Mesenchymal stem cell (in vitro differentiated cells and primary cell): ENCODE data around the gene CHORDC1.

Experiments
- DNase-seq: peaks from one replicate; pipeline ENCODE4 v3.0.0-alpha.2; 2013
- H2AFZ ChIP-seq: one replicate; pipeline ENCODE4 v1.6.1; 2013; ENCODE audit warnings: low read depth, mild to moderate bottlenecking, control low read depth, inconsistent platforms, low read length, moderate library complexity
- H2AK5ac ChIP-seq: 2 replicates; pipeline ENCODE4 v1.6.1; 2013; ENCODE audit warnings: low read length, moderate library complexity, mild to moderate bottlenecking, inconsistent platforms; ENCODE audit not compliant: severe bottlenecking
- H2BK120ac ChIP-seq: one replicate; pipeline ENCODE4 v1.6.1; 2013; ENCODE audit warnings: low read depth, mild to moderate bottlenecking, inconsistent platforms, low read length, moderate library complexity
- H2BK12ac ChIP-seq, 2 experiments: one replicate each; pipeline ENCODE4 v1.6.1; 2013; ENCODE audit warnings: inconsistent platforms in 2 of 2, low read length in 2 of 2, mild to moderate bottlenecking in 2 of 2, moderate library complexity in 2 of 2, control low read depth in 1 of 2
- H2BK15ac ChIP-seq: one replicate; pipeline ENCODE4 v1.6.1; 2013; ENCODE audit warnings: mild to moderate bottlenecking, low read depth, inconsistent platforms; ENCODE audit not compliant: poor library complexity, severe bottlenecking
- H2BK5ac ChIP-seq: 2 replicates; pipeline ENCODE4 v1.6.1; 2013; ENCODE audit warnings: low read depth, mild to moderate bottlenecking, low read length, control low read depth, inconsistent platforms; ENCODE audit not compliant: poor library complexity, severe bottlenecking
- H3K14ac ChIP-seq, 2 experiments: one replicate each; pipeline ENCODE4 v1.6.1; 2013; ENCODE audit warnings: inconsistent platforms in 2 of 2, low read length in 2 of 2, control low read depth in 1 of 2, mild to moderate bottlenecking in 1 of 2, moderate library complexity in 1 of 2
- H3K18ac ChIP-seq, 2 experiments: one replicate each; pipeline ENCODE4 v1.6.1; 2013; ENCODE audit warnings: inconsistent platforms in 2 of 2, low read length in 2 of 2, control low read depth in 1 of 2, low read depth in 1 of 2, mild to moderate bottlenecking in 1 of 2
- H3K23ac ChIP-seq, 2 experiments: one replicate each; pipeline ENCODE4 v1.6.1; 2013; ENCODE audit warnings: inconsistent platforms in 2 of 2, low read length in 2 of 2, mild to moderate bottlenecking in 2 of 2, moderate library complexity in 2 of 2, control low read depth in 1 of 2
- H3K27ac ChIP-seq: 2 replicates; pipeline ENCODE4 v1.5.1; 2013; ENCODE audit warnings: mild to moderate bottlenecking, moderate library complexity, low read length, control low read depth, inconsistent platforms; ENCODE audit not compliant: poor library complexity, severe bottlenecking
- H3K27me3 ChIP-seq, 2 experiments: 2 replicates each; pipeline versions ENCODE4 v1.6.1 to v1.7.0; 2013; ENCODE audit warnings: low read length in 2 of 2, mild to moderate bottlenecking in 2 of 2, moderate library complexity in 2 of 2, control low read depth in 1 of 2, inconsistent platforms in 1 of 2; ENCODE audit not compliant: control insufficient read depth in 1 of 2, insufficient read depth in 1 of 2
- H3K36me3 ChIP-seq, 2 experiments: 2 replicates each; pipeline versions ENCODE4 v1.6.1 to v1.7.0; 2013; ENCODE audit warnings: low read length in 2 of 2, control low read depth in 1 of 2, inconsistent platforms in 1 of 2, low read depth in 1 of 2, mild to moderate bottlenecking in 1 of 2; ENCODE audit not compliant: insufficient read depth in 2 of 2, control insufficient read depth in 1 of 2
- H3K4ac ChIP-seq, 2 experiments: one replicate each; pipeline ENCODE4 v1.6.1; 2013; ENCODE audit warnings: inconsistent platforms in 2 of 2, low read length in 2 of 2, mild to moderate bottlenecking in 2 of 2, moderate library complexity in 2 of 2, control low read depth in 1 of 2, low read depth in 1 of 2
- H3K4me1 ChIP-seq: 2 replicates; pipeline ENCODE4 v1.6.1; 2013; ENCODE audit warnings: low read depth, low read length, control low read depth; ENCODE audit not compliant: control insufficient read depth, insufficient read depth
- H3K4me2 ChIP-seq: 2 replicates; pipeline ENCODE4 v1.6.1; 2013; ENCODE audit warnings: low read length, mild to moderate bottlenecking, inconsistent platforms; ENCODE audit not compliant: poor library complexity, severe bottlenecking
- H3K4me3 ChIP-seq, 2 experiments: 2 replicates each; pipeline versions ENCODE4 v1.5.1 to v1.7.0; 2013; ENCODE audit warnings: low read length in 2 of 2, mild to moderate bottlenecking in 2 of 2, control low read depth in 1 of 2, low read depth in 1 of 2; ENCODE audit not compliant: insufficient read depth in 1 of 2
- H3K79me1 ChIP-seq: replicated peaks from 2 replicates; pipeline ENCODE4 v1.6.1; 2013; ENCODE audit warnings: mild to moderate bottlenecking, control low read depth, low read length, inconsistent platforms; ENCODE audit not compliant: poor library complexity, severe bottlenecking
- H3K9ac ChIP-seq: 2 replicates; pipeline ENCODE4 v1.7.0; 2013; ENCODE audit warnings: mild to moderate bottlenecking, low read length, moderate library complexity
- H3K9me3 ChIP-seq: 2 replicates; pipeline ENCODE4 v1.7.0; 2013; ENCODE audit warnings: mild to moderate bottlenecking, low read length; ENCODE audit not compliant: control insufficient read depth
- H4K8ac ChIP-seq: one replicate; pipeline ENCODE4 v1.6.1; 2013; ENCODE audit warnings: inconsistent platforms, mild to moderate bottlenecking, low read length, moderate library complexity
- H4K91ac ChIP-seq: one replicate; pipeline ENCODE4 v1.6.1; 2013; ENCODE audit warnings: mild to moderate bottlenecking, low read length, inconsistent platforms
- WGBS: methylation state at CpG from one replicate; pipeline ENCODE4 v1.1.7; 2013; ENCODE audit warnings: mixed read lengths; 5-methylcytosine and 5-hydroxymethylcytosine counted together

Gene CHORDC1

DNA sequence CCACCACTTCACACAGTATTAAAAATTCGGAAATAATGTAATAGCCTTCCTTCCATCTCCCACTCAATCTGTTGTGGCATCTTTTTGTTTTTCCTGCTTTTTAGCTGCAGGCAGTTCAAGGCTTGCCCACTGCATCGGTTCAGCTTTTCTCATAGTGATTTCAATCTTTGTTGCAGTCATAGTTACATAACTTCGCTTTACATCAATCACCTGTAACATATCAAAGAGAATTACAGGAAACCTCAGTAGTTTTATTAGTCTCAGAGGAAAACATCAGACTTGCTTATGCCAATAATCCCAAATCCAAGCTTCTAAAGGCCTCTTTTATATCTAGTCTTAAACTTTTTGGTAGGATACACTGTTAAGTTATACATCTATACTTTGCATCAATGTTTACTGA lies 20.5 kb downstream of the CHORDC1 start:
- H2AK5ac ChIP-seq, result no peak overlapping the region
- no peak overlapping the region for H3K23ac ChIP-seq
- no peak overlapping the region for H3K14ac ChIP-seq
- no peak overlapping the region for H2BK12ac ChIP-seq
- no peaks in the 10 kb centered on the region for H3K27me3 ChIP-seq
- H3K18ac ChIP-seq, result no peak overlapping the region
- no peaks in the 10 kb centered on the region for H3K9me3 ChIP-seq
- H3K27ac ChIP-seq, result no peak overlapping the region
- DNase-seq, result no peak
- H4K91ac ChIP-seq, result no peak overlapping the region
- H3K4ac ChIP-seq, result no peak overlapping the region
- no peak overlapping the region for H2BK15ac ChIP-seq
- no peaks in the 10 kb centered on the region for H3K79me1 ChIP-seq
- no peaks in the 10 kb centered on the region for H3K4me1 ChIP-seq
- 98% methylated on average over 3 of the region's 3 CpGs for WGBS
- no peak overlapping the region for H3K9ac ChIP-seq
- H2BK120ac ChIP-seq, result no peak overlapping the region
- no peak overlapping the region for H2AFZ ChIP-seq
- no peak overlapping the region for H2BK5ac ChIP-seq
- no peak overlapping the region for H4K8ac ChIP-seq
- H3K4me2 ChIP-seq, result no peak overlapping the region
- no peak overlapping the region for H3K4me3 ChIP-seq
- peaks cover 4 to 82% of the 10 kb centered on the region in 2 experiments for H3K36me3 ChIP-seq

DNA sequence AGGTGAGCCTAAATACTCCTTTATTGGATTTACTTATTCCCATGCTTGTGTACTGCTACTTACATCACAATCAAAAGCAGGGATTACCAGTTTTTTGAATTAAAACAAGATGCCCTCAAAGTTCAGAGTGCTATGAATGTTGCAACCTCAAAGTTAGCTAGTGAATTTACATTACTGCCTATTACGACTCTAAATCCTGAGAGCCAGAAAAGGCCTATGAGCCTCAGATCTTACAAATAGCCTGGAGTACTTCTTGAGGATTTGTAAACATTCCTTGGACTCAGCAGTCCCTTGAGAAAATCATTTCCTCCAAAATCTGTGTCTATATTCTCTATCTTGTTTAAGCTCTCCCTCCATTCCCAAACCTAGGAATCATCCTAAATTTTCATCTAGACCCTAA lies 25.5 kb downstream of the CHORDC1 start:
- Histone ChIP-seq H2AK5ac (no peak overlapping the region), H4K8ac (no peak overlapping the region), H3K23ac (no peak overlapping the region), H2BK15ac (no peak overlapping the region), H3K4me3 (no peak overlapping the region), H3K4ac (no peak overlapping the region), H2BK12ac (no peak overlapping the region), H3K14ac (no peak overlapping the region), H3K4me1 (no peaks in the 10 kb centered on the region), H3K4me2 (no peak overlapping the region), H4K91ac (no peak overlapping the region), H2AFZ (no peak overlapping the region), H3K9ac (no peak overlapping the region), H2BK120ac (no peak overlapping the region), H3K79me1 (no peaks in the 10 kb centered on the region), H3K27ac (no peak overlapping the region), H2BK5ac (no peak overlapping the region), H3K9me3 (no peaks in the 10 kb centered on the region), H3K27me3 (no peaks in the 10 kb centered on the region), H3K36me3 (peaks cover 0 to 67% of the 10 kb centered on the region in 2 experiments), H3K18ac (no peak overlapping the region)
- peak; percentile 62 for DNase-seq
- 28% methylated on average over 1 of the region's 1 CpG for WGBS

DNA sequence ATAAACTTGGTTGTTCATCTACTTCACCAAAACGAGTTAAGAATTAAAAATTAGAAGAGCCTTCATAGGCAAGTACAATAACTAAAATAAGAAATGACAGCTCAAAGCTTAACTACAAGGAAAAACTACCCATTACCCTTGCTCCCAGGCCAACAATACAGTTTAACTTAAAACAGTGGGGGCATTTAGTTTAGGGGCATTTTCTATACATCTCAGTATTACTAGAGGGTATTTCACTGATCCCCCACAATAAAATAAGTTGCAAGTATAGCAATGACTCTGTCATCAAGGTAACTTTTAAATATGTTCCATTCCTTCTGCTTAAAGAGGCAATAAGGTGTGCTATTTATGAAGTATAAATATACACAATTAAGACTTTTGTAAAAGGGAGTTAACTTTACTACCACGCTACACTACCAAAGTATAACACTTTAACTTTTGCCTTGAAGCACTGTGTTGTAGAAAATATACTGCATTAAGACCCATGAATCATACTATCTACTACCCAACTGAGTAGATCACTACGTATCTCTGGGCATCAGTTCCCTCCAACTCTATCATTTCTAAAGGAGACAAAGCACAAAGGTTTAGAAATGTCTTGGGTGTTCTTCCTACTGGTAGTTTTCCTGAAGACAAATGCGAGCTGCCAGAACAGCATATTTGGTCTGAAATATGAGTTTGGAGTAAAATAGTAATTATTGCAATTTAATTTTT lies 29.8 kb downstream of the CHORDC1 start:
- WGBS, result 100% methylated on average over 2 of the region's 4 CpGs
- H3K18ac ChIP-seq, result no peak overlapping the region
- peaks cover 0 to 35% of the 10 kb centered on the region in 2 experiments for H3K36me3 ChIP-seq

DNA sequence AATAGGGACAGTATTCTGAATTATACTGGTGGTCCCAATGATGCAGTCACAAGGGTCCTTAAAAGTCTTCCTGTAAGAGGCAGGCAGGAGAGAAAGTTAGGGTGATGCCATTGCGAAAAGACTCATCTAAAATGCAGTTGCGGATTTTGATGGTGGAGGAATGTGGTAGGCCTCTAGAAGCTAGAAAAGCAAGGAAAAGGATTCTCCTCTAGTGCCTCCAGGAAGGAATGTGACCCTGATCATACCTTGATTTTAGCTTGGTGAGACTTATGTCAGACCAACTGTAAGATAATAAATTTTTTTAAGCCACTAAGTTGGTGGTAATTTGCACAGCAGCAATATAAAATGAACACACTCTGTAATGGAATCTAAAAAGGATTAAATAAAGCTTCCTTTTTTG lies 33.8 kb downstream of the CHORDC1 start:
- no peak overlapping the region for H4K8ac ChIP-seq
- no peaks in the 10 kb centered on the region for H3K27me3 ChIP-seq
- WGBS, result 99% methylated on average over 2 of the region's 2 CpGs
- no peak overlapping the region for H3K23ac ChIP-seq
- no peak overlapping the region for H2BK15ac ChIP-seq
- H2AK5ac ChIP-seq, result no peak overlapping the region
- H4K91ac ChIP-seq, result no peak overlapping the region
- H2BK12ac ChIP-seq, result no peak overlapping the region
- no peak overlapping the region for H3K4me2 ChIP-seq
- no peak for DNase-seq
- H3K9me3 ChIP-seq, result no peaks in the 10 kb centered on the region
- H3K36me3 ChIP-seq, result peaks cover 0 to 5% of the 10 kb centered on the region in 2 experiments
- H3K27ac ChIP-seq, result no peak overlapping the region
- H3K9ac ChIP-seq, result no peak overlapping the region
- H2BK5ac ChIP-seq, result no peak overlapping the region
- H3K4ac ChIP-seq, result no peak overlapping the region
- no peaks in the 10 kb centered on the region for H3K79me1 ChIP-seq
- H2BK120ac ChIP-seq, result no peak overlapping the region
- no peak overlapping the region for H3K18ac ChIP-seq
- H3K4me3 ChIP-seq, result no peak overlapping the region
- H3K14ac ChIP-seq, result no peak overlapping the region
- H3K4me1 ChIP-seq, result no peaks in the 10 kb centered on the region
- H2AFZ ChIP-seq, result no peak overlapping the region

More for the DNA sequence above, 29.8 kb downstream of the CHORDC1 start:
- no peak overlapping the region for H3K4me2 ChIP-seq
- no peak overlapping the region for H4K8ac ChIP-seq
- no peak for DNase-seq
- no peak overlapping the region for H3K9ac ChIP-seq
- no peaks in the 10 kb centered on the region for H3K4me1 ChIP-seq
- H2BK12ac ChIP-seq, result no peak overlapping the region
- H3K79me1 ChIP-seq, result no peaks in the 10 kb centered on the region
- no peak overlapping the region for H2BK120ac ChIP-seq
- no peak overlapping the region for H3K4ac ChIP-seq
- H3K4me3 ChIP-seq, result no peak overlapping the region
- no peaks in the 10 kb centered on the region for H3K9me3 ChIP-seq
- no peak overlapping the region for H4K91ac ChIP-seq
- H3K23ac ChIP-seq, result no peak overlapping the region
- no peak overlapping the region for H2BK5ac ChIP-seq
- no peak overlapping the region for H3K27ac ChIP-seq
- H2AFZ ChIP-seq, result no peak overlapping the region
- H2BK15ac ChIP-seq, result no peak overlapping the region
- H3K14ac ChIP-seq, result no peak overlapping the region
- H3K27me3 ChIP-seq, result no peaks in the 10 kb centered on the region
- H2AK5ac ChIP-seq, result no peak overlapping the region
